AG04450 (cell line): ENCODE results near the gene CCSER2. TPM values are rescaled to one million over a fixed set of nuclear protein-coding genes. Genes with fewer than 3 reads are reported as not detected.

Experiments
- CTCF ChIA-PET: fragments of 300-600, 350-600 bp; formaldehyde crosslinking; extraction: SDS; loops from one replicate; lab custom pipeline; 2022; ENCODE audit warnings: antibody characterized with exemption, inconsistent platforms; lab: Charles Lee
- POLR2A ChIA-PET: fragments of 350-600 bp; formaldehyde crosslinking; extraction: SDS; loops from one replicate; lab custom pipeline; 2021; ENCODE audit warnings: antibody characterized with exemption, inconsistent platforms; lab: Yijun Ruan, JAX
- DNase-seq: peaks from one replicate; pipeline ENCODE4 v3.0.0-alpha.2; 2011; ENCODE audit warnings: low read depth, low spot score
- H3K27ac ChIP-seq: one replicate; pipeline ENCODE4 v1.5.1; 2012; ENCODE audit warnings: low read depth, low read length, control low read depth
- H3K27me3 ChIP-seq: one replicate; pipeline ENCODE4 v1.6.0; 2012; ENCODE audit warnings: low read length; ENCODE audit not compliant: control insufficient read depth, insufficient read depth
- H3K4me3 ChIP-seq: 2 replicates; pipeline ENCODE4 v1.5.1; 2011; ENCODE audit warnings: mild to moderate bottlenecking, low read depth, low read length, control low read depth
- H3K9me3 ChIP-seq: 2 replicates; pipeline ENCODE4 v1.5.1; 2012; ENCODE audit warnings: low read length; ENCODE audit not compliant: control insufficient read depth, insufficient read depth
- CTCF ChIP-seq: IDR thresholded peaks from 2 replicates; pipeline ENCODE4 v1.5.1; 2011; ENCODE audit warnings: low read depth, low read length, control low read depth, inconsistent platforms
- polyA plus RNA-seq: library from polyadenylated mRNA; depleted of rRNA; stranded (reverse); fragments of >200 nt; gene quantifications from 2 replicates; pipeline ENCODE4 v1.2.3, GENCODE V29; 2011

CCSER2 gene
- polyA plus RNA-seq, 1 experiment = 51.0 TPM

GRCh38 chr10:84290235-84290634, 38.2 kb upstream of the CCSER2 start:
- Histone ChIP-seq H3K4me3 (no peak overlapping the region), H3K9me3 (no peaks in the 10 kb centered on the region), H3K27ac (no peak overlapping the region), H3K27me3 (no peaks in the 10 kb centered on the region)
- ChIA-PET POLR2A (no interaction called here), CTCF (interaction anchor here (1.3 to 1.6 kb wide), 2 partner anchors 22 to 26 kb away, joined by 3 to 5 read pairs; no protein-coding TSS in a partner anchor)
- DNase-seq = no peak
- TF ChIP-seq CTCF = no peak

- Histone ChIP-seq H3K27ac (no peak overlapping the region), H3K27me3 (no peaks in the 10 kb centered on the region), H3K9me3 (no peaks in the 10 kb centered on the region), H3K4me3 (no peak overlapping the region)
- CTCF ChIA-PET = interaction anchor here (1.0 to 1.6 kb wide), 3 partner anchors 24 to 246 kb away, joined by 3 to 6 read pairs (median 5); no protein-coding TSS in a partner anchor
- no peak for DNase-seq
- no peak for TF ChIP-seq CTCF
- POLR2A ChIA-PET = no interaction called here
These were observed 37.0 kb upstream of the CCSER2 start for GRCh38 chr10:84291384-84291783.

GRCh38 chr10:84292502-84292901, 35.9 kb upstream of the CCSER2 start:
- DNase-seq = no peak
- Histone ChIP-seq H3K27ac (no peak overlapping the region), H3K4me3 (no peak overlapping the region), H3K9me3 (no peaks in the 10 kb centered on the region), H3K27me3 (no peaks in the 10 kb centered on the region)
- TF ChIP-seq CTCF = no peak
- ChIA-PET CTCF (interaction anchor here (1.0 to 1.6 kb wide), 2 partner anchors 25 to 245 kb away, joined by 3 to 6 read pairs; no protein-coding TSS in a partner anchor), POLR2A (no interaction called here)

- H3K27me3 ChIP-seq = no peaks in the 10 kb centered on the region
- no peak overlapping the region for H3K4me3 ChIP-seq
- no peak overlapping the region for H3K27ac ChIP-seq
- TF ChIP-seq CTCF = no peak
- ChIA-PET CTCF (interaction anchor here (1.6 kb wide), 1 partner anchor 26 kb away, joined by 3 read pairs; no protein-coding TSS in a partner anchor), POLR2A (no interaction called here)
- no peak for DNase-seq
- H3K9me3 ChIP-seq = no peaks in the 10 kb centered on the region
These were observed 35.2 kb upstream of the CCSER2 start for GRCh38 chr10:84293171-84293570.

GRCh38 chr10:84293574-84294016, 34.8 kb upstream of the CCSER2 start:
- Histone ChIP-seq H3K9me3 (no peaks in the 10 kb centered on the region), H3K27me3 (no peaks in the 10 kb centered on the region), H3K27ac (no peak overlapping the region), H3K4me3 (no peak overlapping the region)
- no peak for DNase-seq
- ChIA-PET POLR2A (no interaction called here), CTCF (no interaction called here)
- no peak for TF ChIP-seq CTCF
